HG03571 (cell line): ENCODE results near the gene SRP68.
A peak's percentile ranks its signal among the peaks of the same experiment; 100 is the strongest.

Experiments used
- ATAC-seq: cut with Tn5 transposase; IDR thresholded peaks from one replicate; pipeline ENCODE4 v1.9.1; 2021; ENCODE audit not compliant: unreplicated experiment

Gene SRP68

GRCh38 chr17:76072148-76072858, at the start of gene SRP68:
Gene SRP68, minus strand, starts transcription at chr17:76072517. Its CDS starts 26 bp downstream, at chr17:76072491.
- ATAC-seq = peak; percentile 78

GRCh38 chr17:76121932-76122430, 49.7 kb upstream of the SRP68 start:
- no peak for ATAC-seq

GRCh38 chr17:76120658-76121008, 48.3 kb upstream of the SRP68 start:
- no peak for ATAC-seq

GRCh38 chr17:76119409-76120371, 47.4 kb upstream of the SRP68 start:
- no peak for ATAC-seq

- no peak for ATAC-seq
Measured at GRCh38 chr17:76115138-76115754, 42.9 kb upstream of the SRP68 start.

- ATAC-seq = no peak
Measured at GRCh38 chr17:76111956-76112355, 39.6 kb upstream of the SRP68 start.

GRCh38 chr17:76107509-76107908, 35.2 kb upstream of the SRP68 start:
- ATAC-seq = no peak

GRCh38 chr17:76106703-76107102, 34.4 kb upstream of the SRP68 start:
- ATAC-seq = no peak

GRCh38 chr17:76104896-76105231, 32.5 kb upstream of the SRP68 start:
- ATAC-seq = no peak

- no peak for ATAC-seq
Measured at GRCh38 chr17:76104140-76104895, 32.0 kb upstream of the SRP68 start.

GRCh38 chr17:76103274-76104139, 31.2 kb upstream of the SRP68 start, which contains the start of gene EXOC7:
Gene EXOC7, minus strand, starts transcription at chr17:76103787. Its CDS starts 95 bp downstream, at chr17:76103692.
- no peak for ATAC-seq

GRCh38 chr17:76102944-76103273, 30.6 kb upstream of the SRP68 start:
- no peak for ATAC-seq

- no peak for ATAC-seq
Measured at GRCh38 chr17:76097716-76098295, 25.5 kb upstream of the SRP68 start.

GRCh38 chr17:76095943-76096342, 23.6 kb upstream of the SRP68 start:
- no peak for ATAC-seq

- ATAC-seq = no peak
Measured at GRCh38 chr17:76094046-76094445, 21.7 kb upstream of the SRP68 start.

GRCh38 chr17:76092526-76093413, 20.5 kb upstream of the SRP68 start:
- ATAC-seq = no peak

GRCh38 chr17:76091526-76092286, 19.4 kb upstream of the SRP68 start:
- no peak for ATAC-seq
